HG02763 (cell line): ENCODE data around the gene GCLM.
A peak's percentile ranks its signal among the peaks of the same experiment; 100 is the strongest.
"Not testable (repeated sequence)": the region's sequence is repeated elsewhere in the genome, so short reads cannot be mapped to it uniquely, and the experiment has no call there.

Experiments
- ATAC-seq: cut with Tn5 transposase; IDR thresholded peaks from one replicate; pipeline ENCODE4 v1.9.1; 2021; ENCODE audit warnings: mild to moderate bottlenecking, moderate library complexity; ENCODE audit not compliant: unreplicated experiment

Gene GCLM

DNA sequence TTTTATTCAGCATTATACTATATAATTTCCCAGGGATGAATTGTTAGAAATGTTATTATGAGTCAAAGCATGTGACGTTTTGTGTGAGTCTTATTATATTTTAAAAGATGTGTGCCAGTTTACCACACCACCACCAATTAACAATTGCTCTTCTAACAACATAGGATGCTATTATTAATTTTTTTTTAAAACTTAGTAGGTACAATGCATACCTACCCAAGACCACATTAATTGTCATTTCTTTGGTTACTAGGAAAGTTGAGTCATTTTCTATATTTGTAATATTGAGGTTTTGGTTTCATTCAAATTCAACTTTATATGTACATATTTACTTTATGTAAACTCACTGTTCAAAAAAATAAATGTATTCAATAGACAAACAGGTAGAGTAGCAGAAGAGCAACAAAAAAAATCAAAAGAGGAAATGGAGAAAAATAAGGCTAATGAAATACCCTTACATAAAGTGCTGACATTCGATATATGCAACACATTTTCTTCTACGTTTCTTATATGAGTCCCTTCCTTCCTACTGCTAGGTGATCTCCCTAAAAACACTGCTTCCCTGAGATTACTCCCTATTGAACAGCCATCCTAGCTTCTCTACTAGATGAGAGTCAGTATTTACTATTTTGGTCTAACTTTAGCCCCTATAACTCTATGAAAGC, 9.6 kb downstream of the GCLM start:
- ATAC-seq = no peak

DNA sequence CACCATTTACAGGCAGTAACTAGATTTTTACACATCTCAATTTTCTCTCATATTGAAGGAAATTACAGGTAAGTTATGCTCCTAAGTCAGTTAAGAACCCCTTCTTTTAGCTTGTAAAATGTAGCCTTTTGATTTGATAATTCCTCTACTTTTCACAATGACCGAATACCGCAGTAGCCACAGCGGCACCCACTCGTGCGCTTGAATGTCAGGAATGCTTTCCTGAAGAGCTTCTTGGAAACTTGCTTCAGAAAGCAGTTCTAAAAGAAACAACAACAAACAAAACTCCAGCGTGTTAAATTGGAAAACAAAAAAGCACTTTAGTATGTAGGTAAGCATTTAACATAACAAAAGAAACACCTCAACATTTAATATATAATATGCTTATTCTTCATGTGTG, 20.3 kb downstream of the GCLM start:
- no peak for ATAC-seq

DNA sequence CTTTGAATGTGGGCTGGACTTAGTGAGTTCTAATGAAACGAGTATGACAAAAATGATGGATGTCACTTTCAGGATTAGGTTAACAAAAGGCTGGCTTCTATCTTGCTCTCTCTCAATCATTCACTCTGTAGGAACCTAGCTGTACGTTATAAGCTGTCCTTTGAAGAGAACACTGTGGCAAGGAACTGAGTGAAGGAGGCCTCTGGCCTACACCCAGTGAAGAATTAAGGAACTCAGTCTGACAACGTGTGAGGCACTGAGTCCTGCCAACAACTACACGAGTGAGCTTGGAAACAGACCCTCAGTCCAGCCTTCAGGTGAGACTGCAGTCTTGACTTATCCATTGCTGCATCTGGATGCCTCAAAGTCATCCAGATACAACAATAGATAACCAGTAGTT, 27.0 kb downstream of the GCLM start:
- ATAC-seq = no peak

DNA sequence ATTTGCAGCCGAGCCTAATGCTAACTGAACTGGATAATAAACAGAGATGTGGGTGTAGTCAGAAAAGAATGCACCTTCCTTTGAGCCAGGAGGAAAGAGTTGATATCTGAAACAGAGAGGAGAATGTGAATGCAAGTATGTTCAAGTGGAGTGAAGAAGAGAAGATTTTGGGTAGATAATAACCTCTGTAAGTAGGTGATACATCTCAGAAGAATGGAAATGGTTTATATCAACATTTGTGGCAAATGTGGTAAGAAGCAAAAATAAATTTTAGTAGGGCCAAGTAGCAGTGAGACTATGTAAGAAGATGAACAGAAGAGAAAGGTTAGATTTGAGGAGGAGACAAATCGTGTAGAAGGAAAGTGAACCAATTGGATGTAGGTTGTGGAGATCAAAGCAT, 28.5 kb downstream of the GCLM start:
- no peak for ATAC-seq

DNA sequence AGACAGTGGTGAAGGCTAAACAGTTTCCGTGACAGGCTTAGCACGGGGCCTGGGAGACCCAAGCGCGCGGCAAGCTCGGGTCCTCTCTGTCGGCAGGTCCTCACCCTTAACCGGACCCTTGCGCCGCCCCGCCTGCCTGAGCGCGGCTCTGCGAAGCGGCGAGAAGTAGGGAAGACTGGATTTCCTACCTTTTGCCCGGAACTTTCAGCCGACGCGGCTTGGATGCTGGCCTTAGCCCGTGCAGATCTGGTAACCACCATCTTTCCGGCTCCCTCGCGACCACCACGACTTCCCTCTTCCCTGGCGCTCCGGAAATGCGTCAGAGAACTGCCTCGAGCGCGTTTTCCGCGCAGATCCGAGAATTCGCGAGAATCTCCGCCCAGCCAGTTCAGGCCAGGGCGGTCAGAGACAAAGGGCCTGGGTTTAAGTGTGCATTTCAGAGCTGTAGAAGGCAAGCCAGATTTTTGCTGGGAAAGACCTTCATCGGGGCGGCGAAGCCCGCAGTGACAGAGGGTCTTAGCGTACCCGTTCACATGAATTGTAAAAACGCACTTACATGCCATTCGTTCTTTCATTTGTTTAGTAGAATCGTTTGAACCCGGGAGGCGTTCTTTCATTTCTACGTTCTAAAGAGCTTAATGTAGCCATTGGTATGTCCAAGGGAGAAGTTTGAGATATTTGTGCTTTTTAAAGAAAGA, 30.2 kb downstream of the GCLM start, which contains the start of gene DNTTIP2:
Gene DNTTIP2, minus strand, starts transcription at position 318 of the 698 bp plus-strand sequence. Its CDS starts 58 bp downstream, at position 260.
- peak; percentile 97 for ATAC-seq

DNA sequence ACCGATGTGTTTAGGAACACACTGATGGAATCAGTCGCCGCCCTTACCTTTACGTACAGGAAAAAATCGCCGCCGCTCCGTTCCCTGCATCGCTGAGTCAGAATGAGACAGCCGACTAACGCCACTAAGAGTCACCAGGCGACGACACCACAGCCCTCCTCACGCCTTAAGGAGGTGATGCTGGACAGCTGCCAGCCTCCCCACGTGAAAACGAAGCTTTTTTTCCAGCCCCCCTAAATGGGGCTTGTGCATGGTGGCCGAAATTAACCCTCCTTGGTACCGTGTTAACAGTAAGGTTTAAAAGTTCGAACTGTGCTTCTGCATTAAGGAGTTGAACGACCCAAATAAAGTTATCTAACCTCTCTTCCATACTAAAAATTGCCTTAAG, 30.7 kb downstream of the GCLM start:
- peak; percentile 46 for ATAC-seq

DNA sequence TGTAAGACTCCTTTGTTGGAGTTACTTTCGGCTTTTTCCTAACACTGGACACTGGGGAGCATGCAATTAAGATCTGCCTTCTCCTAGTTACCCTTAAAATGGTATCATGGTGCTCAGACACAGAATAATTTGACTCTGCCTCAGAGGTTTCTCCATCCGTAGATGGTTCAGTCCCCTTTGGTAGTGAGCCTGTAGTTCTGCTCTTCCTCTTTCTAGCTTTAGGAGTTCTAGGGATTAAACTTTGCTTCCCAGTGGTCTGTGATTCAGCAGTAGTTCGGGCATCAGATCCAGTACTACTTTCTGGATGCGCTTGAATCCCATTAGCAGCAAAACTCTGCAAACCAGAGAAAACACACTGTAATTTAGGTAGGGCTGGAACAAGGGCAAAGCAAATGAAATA, 31.7 kb downstream of the GCLM start:
- no peak for ATAC-seq

DNA sequence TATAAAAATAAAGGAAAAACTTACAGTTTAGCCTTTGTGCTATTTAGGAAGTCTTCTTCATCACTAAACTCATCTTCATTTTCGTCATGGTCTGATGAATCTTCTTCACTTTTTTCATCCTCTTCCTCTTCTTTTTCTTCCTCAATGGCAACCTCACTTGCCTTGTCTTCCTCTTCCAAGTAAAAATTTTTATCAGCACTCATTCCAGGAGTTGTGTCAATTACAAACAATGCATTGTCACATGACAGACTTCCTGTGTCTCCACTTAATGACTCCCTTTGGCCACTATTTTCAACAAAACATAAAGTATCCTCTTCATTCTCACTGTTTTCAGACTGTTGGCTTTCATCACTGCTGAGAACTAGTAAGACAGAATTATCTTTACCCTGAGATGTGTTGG, 33.0 kb downstream of the GCLM start:
- ATAC-seq = no peak

DNA sequence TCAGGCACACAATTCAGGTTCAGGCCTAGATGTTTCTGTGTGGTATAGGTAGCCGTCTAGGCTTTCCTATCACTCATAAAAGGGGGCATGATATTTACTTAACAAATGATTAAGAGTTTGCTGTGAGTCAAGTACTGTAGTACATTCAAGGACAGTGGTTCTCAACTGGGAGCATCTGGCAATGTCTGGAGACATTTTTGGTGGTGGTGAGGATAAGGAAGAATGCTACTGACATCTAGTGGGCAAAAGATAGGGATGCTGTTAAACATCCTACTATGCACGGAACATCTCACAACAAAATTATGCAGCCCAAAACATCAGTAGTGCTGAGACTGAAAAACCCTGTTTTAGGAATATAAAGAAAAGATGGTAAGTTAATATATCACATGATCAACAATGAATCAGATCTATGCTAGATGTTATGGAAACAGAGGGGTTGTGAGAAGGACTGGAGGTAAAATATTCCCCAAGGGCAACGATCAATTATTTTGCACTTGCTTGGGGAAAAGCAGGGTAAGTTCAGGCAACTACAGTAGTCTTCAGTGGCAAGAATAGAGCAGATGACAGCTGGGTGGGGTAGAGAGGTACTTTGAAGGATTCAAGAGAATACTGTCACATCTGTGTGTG, 35.1 kb downstream of the GCLM start:
- ATAC-seq = no peak

DNA sequence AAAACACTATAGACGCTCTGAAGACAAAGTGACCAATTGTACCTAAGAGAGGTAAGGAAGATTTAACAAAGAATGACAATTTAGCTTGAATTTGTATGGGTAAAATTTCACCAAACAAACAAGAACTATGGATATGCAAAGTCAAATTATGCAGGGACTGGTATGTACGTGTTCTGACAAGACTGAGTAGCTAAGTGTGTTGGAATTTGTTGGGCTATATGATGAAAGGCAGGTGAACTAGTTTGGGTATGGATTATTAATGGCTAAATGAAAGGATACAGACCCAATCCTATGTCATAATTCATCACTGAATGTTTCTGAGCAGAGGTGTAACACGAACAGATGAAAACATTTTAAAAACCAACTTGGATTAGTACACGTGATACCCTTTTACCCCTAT, 37.9 kb downstream of the GCLM start:
- ATAC-seq = no peak

DNA sequence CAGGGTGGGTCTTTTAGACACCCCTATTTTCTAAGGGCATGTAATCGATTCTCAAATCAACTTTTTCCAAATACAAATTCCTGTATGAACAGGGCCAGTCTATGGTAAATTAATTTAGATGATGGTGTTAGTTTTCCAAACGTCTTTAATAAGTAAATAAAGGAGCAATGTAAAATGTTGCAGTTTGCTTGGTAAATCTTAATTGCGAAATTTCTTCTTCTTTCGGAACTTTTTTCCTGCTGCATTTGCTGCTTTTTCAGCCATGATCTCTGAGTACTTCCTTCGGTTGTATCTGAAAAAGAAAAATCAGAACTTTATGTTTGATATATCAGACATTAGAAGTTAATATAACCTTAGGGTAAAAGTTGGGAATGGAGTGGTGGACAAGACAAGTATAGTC, 39.6 kb downstream of the GCLM start:
- no peak for ATAC-seq

DNA sequence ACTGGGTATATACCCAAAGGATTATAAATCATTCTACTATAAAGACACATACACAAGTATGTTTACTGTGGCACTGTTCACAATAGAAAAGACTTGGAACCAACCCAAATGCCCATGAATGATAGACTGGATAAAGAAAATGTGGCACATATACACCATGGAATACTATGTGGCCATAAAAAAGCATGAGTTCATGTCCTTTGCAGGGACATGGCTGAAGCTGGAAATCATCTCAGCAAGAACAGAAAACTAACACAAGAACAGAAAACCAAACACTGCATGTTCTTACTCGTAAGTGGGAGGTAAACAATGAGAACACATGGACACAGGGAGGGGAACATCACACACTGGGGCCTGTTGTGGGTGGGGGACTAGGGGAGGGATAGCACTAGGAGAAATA, 40.7 kb downstream of the GCLM start:
- not testable (repeated sequence) for ATAC-seq

DNA sequence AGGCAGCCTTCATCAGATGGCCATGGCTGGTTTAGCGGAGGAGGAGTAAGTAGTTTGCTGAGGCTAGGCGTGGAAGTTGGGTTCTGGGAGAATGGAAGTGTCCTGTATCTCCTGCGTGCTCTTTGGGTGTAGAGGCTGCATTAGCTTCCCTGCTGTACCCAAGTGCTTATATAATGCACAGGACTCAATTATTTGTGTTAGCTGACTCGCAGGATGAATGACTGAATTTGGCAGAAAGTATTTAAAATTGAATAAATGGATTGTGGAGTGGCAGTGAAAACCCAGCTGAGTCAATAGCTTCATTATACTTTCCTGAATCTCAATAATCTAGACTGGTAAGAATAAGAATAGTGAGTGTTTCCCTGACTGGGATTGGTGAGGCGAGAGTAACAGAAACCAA, 44.0 kb downstream of the GCLM start:
- no peak for ATAC-seq

DNA sequence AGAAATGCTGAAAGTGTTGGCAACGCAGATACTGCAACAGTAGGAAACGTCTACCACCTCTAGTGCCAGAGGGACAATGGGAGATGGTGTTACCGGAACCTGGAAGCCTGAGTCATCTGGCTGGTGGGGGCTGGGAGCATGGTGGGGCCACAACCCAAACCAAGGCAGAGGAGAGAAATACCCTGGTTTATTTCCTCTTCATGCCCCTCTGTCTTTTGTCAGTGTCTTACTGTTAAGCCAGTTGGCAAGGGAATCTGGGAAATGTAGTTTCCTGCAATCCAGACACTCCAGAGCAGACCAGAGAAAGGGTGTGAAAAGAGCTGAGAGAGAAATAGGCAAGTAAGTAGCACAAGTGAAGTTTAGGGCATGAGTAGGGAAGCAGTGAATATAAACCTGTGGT, 45.1 kb downstream of the GCLM start:
- no peak for ATAC-seq

DNA sequence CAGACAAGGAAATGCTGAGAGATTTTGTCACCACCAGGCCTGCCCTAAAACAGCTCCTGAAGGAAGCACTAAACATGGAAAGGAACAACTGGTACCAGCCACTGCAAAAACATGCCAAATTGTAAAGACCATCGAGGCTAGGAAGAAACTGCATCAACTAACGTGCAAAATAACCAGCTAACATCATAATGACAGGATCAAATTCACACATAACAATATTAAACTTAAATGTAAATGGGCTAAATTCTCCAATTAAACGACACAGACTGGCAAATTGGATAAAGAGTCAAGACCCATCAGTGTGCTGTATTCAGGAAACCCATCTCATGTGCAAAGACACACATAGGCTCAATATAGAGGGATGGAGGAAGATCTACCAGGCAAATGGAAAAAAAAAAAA, 51.6 kb downstream of the GCLM start:
- ATAC-seq = not testable (repeated sequence)

DNA sequence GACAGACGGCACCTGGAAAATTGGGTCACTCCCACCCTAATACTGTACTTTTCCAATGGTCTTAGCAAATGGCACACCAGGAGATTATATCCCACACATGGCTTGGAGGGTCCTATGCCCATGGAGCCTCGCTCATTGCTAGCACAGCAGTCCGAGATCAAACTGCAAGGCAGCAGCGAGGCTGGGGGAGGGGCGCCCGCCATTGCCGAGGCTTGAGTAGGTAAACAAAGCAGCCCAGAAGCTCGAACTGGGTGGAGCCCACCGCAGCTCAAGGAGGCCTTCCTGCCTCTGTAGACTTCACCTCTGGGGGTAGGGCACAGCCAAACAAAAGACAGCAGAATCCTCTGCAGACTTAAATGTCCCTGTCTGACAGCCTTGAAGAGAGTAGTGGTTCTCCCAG, 53.2 kb downstream of the GCLM start:
- not testable (repeated sequence) for ATAC-seq

DNA sequence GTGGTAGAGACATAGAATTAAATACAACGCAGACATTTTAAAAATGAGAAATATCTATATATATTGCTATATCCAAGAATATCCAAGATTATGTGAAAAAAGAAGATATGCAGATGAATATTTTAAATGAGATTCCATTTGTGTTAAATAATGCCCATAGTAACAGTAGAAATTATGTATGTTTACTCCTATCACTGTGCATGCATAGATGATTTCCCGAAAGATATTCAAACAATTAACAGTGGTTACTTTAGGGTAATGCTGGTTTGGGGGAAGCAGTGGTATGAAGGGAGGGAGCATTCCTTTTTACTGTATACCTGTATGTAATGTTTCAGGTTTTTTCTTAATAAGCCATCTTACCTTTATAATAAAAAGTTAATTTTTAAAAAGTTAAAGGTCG, 55.3 kb downstream of the GCLM start:
- ATAC-seq = no peak

DNA sequence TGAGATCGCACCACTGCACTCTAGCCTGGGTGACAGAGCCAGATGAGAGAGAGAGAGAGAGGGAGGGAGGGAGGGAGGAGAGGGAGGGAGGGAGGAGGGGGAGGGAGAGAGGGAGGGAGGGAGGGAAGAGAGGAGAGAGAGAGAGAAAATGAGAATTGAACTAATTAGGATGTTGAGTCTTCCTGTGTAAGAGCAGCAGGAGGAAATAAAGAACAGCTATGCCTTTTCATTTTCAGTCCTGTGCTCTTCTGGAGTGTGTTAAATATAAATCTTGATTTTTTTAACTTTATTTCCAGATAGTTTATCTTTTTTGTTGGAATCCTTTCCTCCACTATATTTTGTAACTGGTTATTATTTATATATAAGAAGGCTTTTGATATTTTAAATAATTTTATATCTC, 57.4 kb downstream of the GCLM start:
- no peak for ATAC-seq

DNA sequence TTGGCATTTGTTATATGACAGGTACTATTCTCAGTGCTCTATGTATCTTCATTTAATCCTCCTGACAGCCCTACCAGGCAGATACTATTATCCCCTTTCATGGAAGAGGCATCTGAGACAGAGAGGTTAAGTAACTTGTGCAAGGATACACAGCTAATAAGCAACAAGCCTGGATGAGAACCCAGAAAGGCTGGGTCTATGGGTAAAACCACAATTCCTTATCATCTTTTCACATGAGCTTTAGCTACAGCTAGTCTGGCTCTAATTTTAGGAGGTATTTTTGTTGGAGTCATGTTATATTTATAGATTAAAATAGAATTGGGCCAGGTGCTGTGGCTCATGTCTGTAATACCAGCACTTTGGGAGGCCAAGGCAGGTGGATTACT, 57.9 kb downstream of the GCLM start:
- ATAC-seq = no peak

DNA sequence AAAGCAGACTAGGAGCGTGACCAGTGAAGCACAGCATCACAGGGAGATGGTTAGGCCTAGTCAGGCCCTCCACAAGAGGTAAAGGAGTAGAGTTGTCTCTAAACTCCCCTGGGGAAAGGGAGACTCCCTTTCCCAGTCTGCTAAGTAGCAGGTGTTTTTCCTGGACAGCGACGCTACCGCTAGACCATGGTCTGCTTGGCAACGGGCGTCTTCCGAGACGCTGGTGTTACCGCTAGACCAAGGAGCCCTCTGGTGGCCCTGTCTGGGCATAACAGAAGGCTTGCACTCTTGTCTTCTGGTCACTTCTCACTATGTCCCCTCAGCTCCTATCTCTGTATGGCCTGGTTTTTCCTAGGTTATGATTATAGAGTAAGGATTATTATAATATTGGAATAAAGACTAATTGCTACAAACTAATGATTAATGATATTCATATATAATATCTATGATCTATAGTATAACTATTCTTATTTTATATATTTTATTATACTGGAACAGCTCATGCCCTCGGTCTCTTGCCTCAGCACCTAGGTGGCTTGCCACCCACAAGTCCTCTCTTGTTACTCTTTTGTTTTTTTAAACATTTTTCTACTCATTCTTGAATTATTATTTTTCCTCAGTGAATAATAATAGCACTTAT, 58.4 kb downstream of the GCLM start:
- ATAC-seq = not testable (repeated sequence)

DNA sequence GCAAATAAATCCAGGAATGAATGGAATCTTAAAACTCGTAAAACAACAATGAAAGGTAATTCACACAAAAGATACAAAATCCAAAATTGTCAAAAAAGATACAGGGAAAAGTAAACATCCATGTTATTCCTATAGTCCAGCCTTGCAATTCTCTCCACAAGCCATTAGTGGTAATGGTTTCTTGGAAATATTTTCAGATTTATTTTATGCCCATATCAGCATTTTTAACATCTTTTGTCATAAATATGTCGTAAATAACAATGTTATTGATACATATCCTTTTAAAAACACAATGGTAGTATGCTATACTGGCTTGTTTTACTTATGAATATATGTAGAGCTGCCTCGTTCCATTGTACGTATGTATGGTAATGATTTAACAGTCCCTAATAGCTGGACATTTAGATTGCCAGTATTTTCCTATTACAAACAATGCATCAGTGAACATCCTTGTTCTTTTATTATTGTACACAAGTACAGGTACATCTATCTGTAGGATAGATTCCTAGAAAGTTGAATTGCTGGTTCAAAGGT, 60.8 kb downstream of the GCLM start:
- no peak for ATAC-seq
